ENCODE results near the gene KRTAP10-12. TPM values are rescaled to one million over a fixed set of nuclear protein-coding genes. Genes with fewer than 3 reads are reported as not detected.

The KRTAP10-12 gene
- total RNA-seq, 1 experiment from 2014 or later, result not detected

DNA sequence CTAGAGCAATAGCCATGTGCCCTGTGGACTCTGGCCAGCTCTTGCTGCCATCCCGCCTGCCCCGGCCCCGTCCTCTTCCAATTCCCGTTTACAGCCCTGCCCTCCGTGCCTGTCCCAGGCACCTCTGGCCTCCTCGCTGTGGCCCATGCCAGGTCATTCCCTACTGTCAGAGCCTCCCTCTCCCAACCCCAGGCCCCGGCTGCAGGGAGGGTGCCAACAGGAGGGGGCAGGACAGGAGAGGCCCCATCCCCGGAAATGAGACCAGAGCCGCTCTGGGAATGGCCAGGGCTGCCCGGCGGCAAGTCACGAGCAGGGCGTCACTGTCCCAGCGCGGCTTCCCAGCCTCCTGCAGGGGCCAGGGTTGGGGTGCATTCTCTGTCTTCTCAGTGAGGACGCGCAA lies 37.9 kb downstream of the KRTAP10-12 start:
- no peak for TF ChIP-seq POLR2AphosphoS5 (IDR thresholded peaks at IDR 0.05; ENCODE audit: low read depth, low read length)
- TF ChIP-seq TCF7L2 (IDR thresholded peaks at IDR 0.05; ENCODE audit: low read depth, low read length), result no peak
- TF ChIP-seq, protein P1, sequence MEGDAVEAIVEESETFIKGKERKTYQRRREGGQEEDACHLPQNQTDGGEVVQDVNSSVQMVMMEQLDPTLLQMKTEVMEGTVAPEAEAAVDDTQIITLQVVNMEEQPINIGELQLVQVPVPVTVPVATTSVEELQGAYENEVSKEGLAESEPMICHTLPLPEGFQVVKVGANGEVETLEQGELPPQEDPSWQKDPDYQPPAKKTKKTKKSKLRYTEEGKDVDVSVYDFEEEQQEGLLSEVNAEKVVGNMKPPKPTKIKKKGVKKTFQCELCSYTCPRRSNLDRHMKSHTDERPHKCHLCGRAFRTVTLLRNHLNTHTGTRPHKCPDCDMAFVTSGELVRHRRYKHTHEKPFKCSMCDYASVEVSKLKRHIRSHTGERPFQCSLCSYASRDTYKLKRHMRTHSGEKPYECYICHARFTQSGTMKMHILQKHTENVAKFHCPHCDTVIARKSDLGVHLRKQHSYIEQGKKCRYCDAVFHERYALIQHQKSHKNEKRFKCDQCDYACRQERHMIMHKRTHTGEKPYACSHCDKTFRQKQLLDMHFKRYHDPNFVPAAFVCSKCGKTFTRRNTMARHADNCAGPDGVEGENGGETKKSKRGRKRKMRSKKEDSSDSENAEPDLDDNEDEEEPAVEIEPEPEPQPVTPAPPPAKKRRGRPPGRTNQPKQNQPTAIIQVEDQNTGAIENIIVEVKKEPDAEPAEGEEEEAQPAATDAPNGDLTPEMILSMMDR (IDR thresholded peaks at IDR 0.05), result no peak
- no peak for TF ChIP-seq SIN3A (IDR thresholded peaks at IDR 0.05; ENCODE audit: borderline replicate concordance, insufficient read depth, low read depth, low read length)
- TF ChIP-seq, protein P2, sequence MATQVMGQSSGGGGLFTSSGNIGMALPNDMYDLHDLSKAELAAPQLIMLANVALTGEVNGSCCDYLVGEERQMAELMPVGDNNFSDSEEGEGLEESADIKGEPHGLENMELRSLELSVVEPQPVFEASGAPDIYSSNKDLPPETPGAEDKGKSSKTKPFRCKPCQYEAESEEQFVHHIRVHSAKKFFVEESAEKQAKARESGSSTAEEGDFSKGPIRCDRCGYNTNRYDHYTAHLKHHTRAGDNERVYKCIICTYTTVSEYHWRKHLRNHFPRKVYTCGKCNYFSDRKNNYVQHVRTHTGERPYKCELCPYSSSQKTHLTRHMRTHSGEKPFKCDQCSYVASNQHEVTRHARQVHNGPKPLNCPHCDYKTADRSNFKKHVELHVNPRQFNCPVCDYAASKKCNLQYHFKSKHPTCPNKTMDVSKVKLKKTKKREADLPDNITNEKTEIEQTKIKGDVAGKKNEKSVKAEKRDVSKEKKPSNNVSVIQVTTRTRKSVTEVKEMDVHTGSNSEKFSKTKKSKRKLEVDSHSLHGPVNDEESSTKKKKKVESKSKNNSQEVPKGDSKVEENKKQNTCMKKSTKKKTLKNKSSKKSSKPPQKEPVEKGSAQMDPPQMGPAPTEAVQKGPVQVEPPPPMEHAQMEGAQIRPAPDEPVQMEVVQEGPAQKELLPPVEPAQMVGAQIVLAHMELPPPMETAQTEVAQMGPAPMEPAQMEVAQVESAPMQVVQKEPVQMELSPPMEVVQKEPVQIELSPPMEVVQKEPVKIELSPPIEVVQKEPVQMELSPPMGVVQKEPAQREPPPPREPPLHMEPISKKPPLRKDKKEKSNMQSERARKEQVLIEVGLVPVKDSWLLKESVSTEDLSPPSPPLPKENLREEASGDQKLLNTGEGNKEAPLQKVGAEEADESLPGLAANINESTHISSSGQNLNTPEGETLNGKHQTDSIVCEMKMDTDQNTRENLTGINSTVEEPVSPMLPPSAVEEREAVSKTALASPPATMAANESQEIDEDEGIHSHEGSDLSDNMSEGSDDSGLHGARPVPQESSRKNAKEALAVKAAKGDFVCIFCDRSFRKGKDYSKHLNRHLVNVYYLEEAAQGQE (IDR thresholded peaks at IDR 0.05; ENCODE audit: insufficient read depth in 1 of 2, low read depth in 2 of 2, low read length in 1 of 2), result no peak
- no peaks in the 10 kb centered on the region for H3K27me3 ChIP-seq (ENCODE audit: control insufficient read depth, insufficient read depth, low read length)
- BruUV-seq (replicated peaks), result no TSS peak
- DNase-seq (ENCODE audit: low read depth, low spot score) (no peak), ATAC-seq (no peak)
- H3K27ac ChIP-seq (ENCODE audit: low read length), result no peak overlapping the region
- ChIA-PET POLR2A (no interaction called here), CTCF (no interaction called here)
- in situ Hi-C loops (cut with HindIII; ENCODE audit: low pct_unique_long_range_greater_than_20kb, low sequenced_read_pairs), result no loop called here
- no peaks in the 10 kb centered on the region for H3K4me1 ChIP-seq (ENCODE audit: control insufficient read depth, insufficient read depth, low read length)
- H3K4me3 ChIP-seq (ENCODE audit: low read depth in 2 of 2, low read length in 2 of 2), result no peak overlapping the region
- no peaks in the 10 kb centered on the region for H3K36me3 ChIP-seq (ENCODE audit: control insufficient read depth, insufficient read depth, low read length)
- no peaks in the 10 kb centered on the region for H3K9me3 ChIP-seq (ENCODE audit: control insufficient read depth, insufficient read depth, low read depth, low read length)
- intact Hi-C loops (cut with micrococcal nuclease; ENCODE audit: unreplicated experiment), result no loop called here

DNA sequence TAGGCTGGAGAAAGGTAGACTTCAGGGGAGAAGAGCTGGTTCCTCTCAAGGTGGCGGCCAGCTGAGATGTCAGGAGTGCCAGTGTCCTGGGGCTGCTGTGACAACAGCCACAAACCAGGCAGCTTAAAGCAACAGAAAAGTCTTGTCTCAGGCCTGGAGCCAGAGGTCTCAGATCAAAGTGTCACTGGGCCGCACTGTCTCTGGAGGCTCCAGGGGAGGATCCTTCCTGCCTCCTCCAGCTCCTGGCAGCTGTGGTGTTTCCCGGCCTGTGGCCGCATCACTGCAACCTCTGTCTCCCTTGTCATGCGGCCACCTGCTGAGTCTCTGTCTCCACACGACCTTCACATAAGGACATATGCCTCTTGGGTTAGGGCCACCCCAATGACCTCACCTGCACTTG lies 38.8 kb downstream of the KRTAP10-12 start:
- ATAC-seq (no peak), DNase-seq (ENCODE audit: low read depth, low spot score) (no peak)
- no peaks in the 10 kb centered on the region for H3K9me3 ChIP-seq (ENCODE audit: control insufficient read depth, insufficient read depth, low read depth, low read length)
- no peaks in the 10 kb centered on the region for H3K36me3 ChIP-seq (ENCODE audit: control insufficient read depth, insufficient read depth, low read length)
- no peak overlapping the region for H3K27ac ChIP-seq (ENCODE audit: low read length)
- intact Hi-C loops (cut with micrococcal nuclease; ENCODE audit: unreplicated experiment), result no loop called here
- BruUV-seq (replicated peaks), result no TSS peak
- in situ Hi-C loops (cut with HindIII; ENCODE audit: low pct_unique_long_range_greater_than_20kb, low sequenced_read_pairs), result no loop called here
- H3K4me1 ChIP-seq (ENCODE audit: control insufficient read depth, insufficient read depth, low read length), result no peaks in the 10 kb centered on the region
- ChIA-PET CTCF (no interaction called here), POLR2A (no interaction called here)
- H3K27me3 ChIP-seq (ENCODE audit: control insufficient read depth, insufficient read depth, low read length), result no peaks in the 10 kb centered on the region
- H3K4me3 ChIP-seq (ENCODE audit: low read depth in 2 of 2, low read length in 2 of 2), result no peak overlapping the region
- TF ChIP-seq, protein P1 (IDR thresholded peaks at IDR 0.05), result no peak
- TF ChIP-seq SIN3A (IDR thresholded peaks at IDR 0.05; ENCODE audit: borderline replicate concordance, insufficient read depth, low read depth, low read length) (no peak), TCF7L2 (IDR thresholded peaks at IDR 0.05; ENCODE audit: low read depth, low read length) (no peak), POLR2AphosphoS5 (IDR thresholded peaks at IDR 0.05; ENCODE audit: low read depth, low read length) (no peak)
- TF ChIP-seq, protein P2 (IDR thresholded peaks at IDR 0.05; ENCODE audit: insufficient read depth in 1 of 2, low read depth in 2 of 2, low read length in 1 of 2), result no peak

All from Panc1 (cell line).